ENCODE data around the gene WDR73. TPM values are rescaled to one million over a fixed set of nuclear protein-coding genes. Genes with fewer than 3 reads are reported as not detected.

The WDR73 gene
- total and polyA plus RNA-seq, 4 experiments from 2014 or later, result 13.3 to 42.5 (median 28.9) TPM

DNA sequence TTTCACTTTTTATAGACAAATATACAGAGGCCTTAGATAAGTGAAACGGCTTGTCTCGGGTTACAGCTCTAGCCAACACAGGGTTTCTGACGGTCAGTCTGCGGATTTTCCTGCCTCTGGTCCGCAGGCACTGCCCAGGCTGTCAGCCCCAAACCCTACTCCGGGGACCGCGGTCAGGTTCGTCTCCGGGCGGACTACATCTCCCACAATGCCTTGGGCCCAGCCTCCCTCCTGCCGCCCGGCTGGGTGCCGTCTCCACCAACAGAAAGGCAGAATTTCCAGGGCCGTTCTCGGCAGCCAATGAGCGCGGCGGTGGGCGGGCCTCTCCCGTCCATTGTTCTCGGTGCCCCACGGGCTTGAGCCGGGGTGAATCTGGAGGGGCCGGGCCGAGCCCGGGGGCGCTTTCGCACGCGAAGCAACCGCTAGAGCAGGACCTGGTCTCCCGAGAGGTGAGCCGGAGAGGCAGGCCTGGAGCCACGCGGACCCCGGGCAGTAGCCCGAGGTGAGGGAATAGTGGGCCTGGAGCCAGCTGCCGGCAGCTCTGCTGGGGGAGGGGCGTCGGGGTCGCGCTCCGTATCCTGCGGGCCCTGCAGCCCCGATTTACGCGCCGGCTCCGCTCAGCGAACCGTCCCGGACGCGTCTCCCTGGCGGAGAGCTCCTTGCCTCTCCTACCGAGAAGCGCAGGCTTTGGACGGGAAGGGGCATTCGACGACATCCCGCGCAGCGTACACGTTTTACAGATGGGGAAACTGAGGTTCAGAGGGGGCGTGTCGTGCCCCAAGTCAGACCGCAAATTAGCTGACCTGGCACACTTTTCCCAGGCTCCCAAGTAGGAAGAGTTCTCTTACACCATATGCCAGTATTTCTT lies 53.2 kb downstream of the WDR73 start, which contains the start of gene ZSCAN2:
Gene ZSCAN2, plus strand, starts transcription at position 323 of the 868 bp plus-strand sequence. CDS start 2,919 bp downstream, outside the sequence.
- no peaks in the 10 kb centered on the region for H3K36me3 ChIP-seq (ENCODE audit: insufficient read depth, low read length)
- peak within 1 kb of the TSS; percentile 91 to 99 (median 96) for H3K4me3 Mint-ChIP-seq
- ChIA-PET CTCF (ENCODE audit: partially characterized antibody) (interaction anchor here (1.1 to 1.7 kb wide), 5 partner anchors 13 to 58 kb away, joined by 3 to 12 read pairs (median 4); no protein-coding TSS in a partner anchor), POLR2A (ENCODE audit: partially characterized antibody) (interaction anchor here (0.5 to 4.5 kb wide), 11 partner anchors 19 to 1110 kb away, joined by 3 to 39 read pairs (median 4); partner anchors contain the start of genes PDE8A, SEC11A and WDR73)
- H3K27me3 Mint-ChIP-seq, result no peaks in the 10 kb centered on the region
- no peaks in the 10 kb centered on the region for H3K9me3 Mint-ChIP-seq
- peak; percentile 89 to 94 (median 91) for DNase-seq
- peak within 1 kb of the TSS; percentile 85 to 93 for H3K4me3 ChIP-seq (ENCODE audit: low read length in 2 of 2)
- intact Hi-C loops (cut with micrococcal nuclease), result loop anchor here (1.0 to 2.0 kb wide), 5 partner anchors 30 to 380 kb away; partner anchors contain the start of genes PDE8A, WDR73 and ZNF592
- H3K27ac ChIP-seq (ENCODE audit: low read depth, low read length), result peak within 1 kb of the TSS; percentile 59
- H3K36me3 Mint-ChIP-seq, result peaks cover 13 to 31% of the 10 kb centered on the region in 2 donors
- H3K9me3 ChIP-seq (ENCODE audit: control insufficient read depth in 1 of 2, low read length in 2 of 2), result no peaks in the 10 kb centered on the region
- peaks cover 50% of the 10 kb centered on the region for H3K4me1 ChIP-seq (ENCODE audit: insufficient read depth, low read length)
- peak within 1 kb of the TSS; percentile 83 to 96 (median 92) for H3K27ac Mint-ChIP-seq
- H3K4me1 Mint-ChIP-seq, result peaks cover 45 to 75% (median 62%) of the 10 kb centered on the region in 4 donors
- H3K27me3 ChIP-seq (ENCODE audit: insufficient read depth, low read length), result no peaks in the 10 kb centered on the region

DNA sequence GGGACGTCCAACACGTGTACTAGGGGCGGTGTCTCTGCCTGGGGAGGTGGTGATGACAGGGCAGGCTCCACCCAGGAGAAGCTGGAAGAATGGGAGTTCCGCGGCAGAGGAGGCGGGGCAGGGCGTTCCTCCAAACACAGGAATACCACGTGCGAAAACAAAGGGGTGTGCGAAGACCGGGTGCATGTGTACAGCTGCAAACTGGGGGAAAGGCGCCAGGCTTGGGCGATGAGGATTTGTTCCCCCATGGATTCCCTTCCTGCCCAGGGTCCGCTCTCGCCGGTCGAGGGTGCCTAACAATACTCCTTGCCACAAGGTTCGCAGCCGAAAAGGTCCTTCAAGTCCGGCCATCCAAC lies 53.8 kb downstream of the WDR73 start:
- Mint-ChIP-seq H3K36me3 (peaks cover 9 to 25% of the 10 kb centered on the region in 2 donors), H3K27me3 (no peaks in the 10 kb centered on the region), H3K9me3 (no peaks in the 10 kb centered on the region), H3K27ac (peak overlapping the region; percentile 83 to 96 (median 92)), H3K4me1 (peaks cover 39 to 68% (median 56%) of the 10 kb centered on the region in 4 donors), H3K4me3 (peak overlapping the region; percentile 91 to 99 (median 96))
- H3K27ac ChIP-seq (ENCODE audit: low read depth, low read length), result peak overlapping the region; percentile 59
- intact Hi-C loops (cut with micrococcal nuclease), result loop anchor here (1.0 to 2.0 kb wide), 5 partner anchors 30 to 380 kb away; partner anchors contain the start of genes PDE8A, WDR73 and ZNF592
- no peaks in the 10 kb centered on the region for H3K27me3 ChIP-seq (ENCODE audit: insufficient read depth, low read length)
- peaks cover 44% of the 10 kb centered on the region for H3K4me1 ChIP-seq (ENCODE audit: insufficient read depth, low read length)
- H3K36me3 ChIP-seq (ENCODE audit: insufficient read depth, low read length), result no peaks in the 10 kb centered on the region
- POLR2A ChIA-PET (ENCODE audit: partially characterized antibody), result interaction anchor here (0.9 to 4.5 kb wide), 9 partner anchors 29 to 381 kb away, joined by 3 to 39 read pairs (median 4); partner anchors contain the start of genes PDE8A, SEC11A and WDR73
- peak in 4 of 5 donors; percentile 36 to 78 (median 50) for DNase-seq
- CTCF ChIA-PET (ENCODE audit: partially characterized antibody), result interaction anchor here (1.1 to 1.7 kb wide), 3 partner anchors 31 to 59 kb away, joined by 3 to 12 read pairs (median 8); no protein-coding TSS in a partner anchor
- H3K4me3 ChIP-seq (ENCODE audit: low read length in 2 of 2), result peak overlapping the region; percentile 85 to 93
- no peaks in the 10 kb centered on the region for H3K9me3 ChIP-seq (ENCODE audit: control insufficient read depth in 1 of 2, low read length in 2 of 2)

- H3K4me1 ChIP-seq (ENCODE audit: insufficient read depth, low read length), result peaks cover 40% of the 10 kb centered on the region
- CTCF ChIA-PET (ENCODE audit: partially characterized antibody), result interaction anchor here (1.1 to 3.2 kb wide), 8 partner anchors 26 to 60 kb away, joined by 3 to 16 read pairs (median 9); partner anchors contain the start of gene WDR73
Observed at GRCh38 chr15:84599906-84600305, 54.2 kb downstream of the WDR73 start.

DNA sequence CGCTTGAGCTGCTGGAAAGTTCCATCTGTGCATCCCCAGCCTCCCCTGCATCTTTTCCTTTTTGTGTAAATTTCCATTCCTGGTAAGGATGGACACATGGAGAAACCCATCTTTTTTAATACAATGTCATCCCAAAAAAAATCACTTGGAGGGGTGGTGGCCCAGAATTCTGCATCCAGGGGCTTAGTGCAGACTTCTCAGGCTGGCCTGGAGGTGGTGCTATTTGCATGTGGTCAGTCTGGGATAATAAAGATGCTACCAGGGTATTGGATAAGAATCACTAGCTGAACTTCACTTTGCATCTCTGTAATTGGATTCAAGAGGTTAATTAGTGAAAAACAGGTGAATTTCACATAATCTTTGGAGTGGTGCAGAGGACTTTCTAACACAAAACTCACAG lies 55.1 kb downstream of the WDR73 start:
- CTCF ChIA-PET (ENCODE audit: partially characterized antibody), result interaction anchor here (0.6 to 3.5 kb wide), 20 partner anchors 8 to 280 kb away, joined by 3 to 26 read pairs (median 5); partner anchors contain the start of gene WDR73
- H3K27ac ChIP-seq (ENCODE audit: low read depth, low read length), result peak overlapping the region; percentile 54

More at GRCh38 chr15:84599906-84600305, 54.2 kb downstream of the WDR73 start:
- Mint-ChIP-seq H3K27ac (peak overlapping the region in 5 of 7 donors; percentile 8 to 92 (median 69)), H3K27me3 (no peaks in the 10 kb centered on the region), H3K4me1 (peaks cover 35 to 64% (median 52%) of the 10 kb centered on the region in 4 donors), H3K9me3 (no peaks in the 10 kb centered on the region), H3K36me3 (peaks cover 5 to 21% of the 10 kb centered on the region in 2 donors), H3K4me3 (peak overlapping the region; percentile 34 to 98 (median 93))
- intact Hi-C loops (cut with micrococcal nuclease), result loop anchor here (1.0 to 2.0 kb wide), 5 partner anchors 29 to 381 kb away; partner anchors contain the start of genes PDE8A, WDR73 and ZNF592
- H3K36me3 ChIP-seq (ENCODE audit: insufficient read depth, low read length), result no peaks in the 10 kb centered on the region
- POLR2A ChIA-PET (ENCODE audit: partially characterized antibody), result interaction anchor here (1.0 to 4.5 kb wide), 9 partner anchors 29 to 382 kb away, joined by 3 to 39 read pairs (median 13); partner anchors contain the start of genes PDE8A, SEC11A and WDR73
- no peak overlapping the region for H3K27ac ChIP-seq (ENCODE audit: low read depth, low read length)
- no peak for DNase-seq
- H3K27me3 ChIP-seq (ENCODE audit: insufficient read depth, low read length), result no peaks in the 10 kb centered on the region
- no peak overlapping the region for H3K4me3 ChIP-seq (ENCODE audit: low read length in 2 of 2)
- no peaks in the 10 kb centered on the region for H3K9me3 ChIP-seq (ENCODE audit: control insufficient read depth in 1 of 2, low read length in 2 of 2)

GRCh38 chr15:84598250-84598649 lies 55.8 kb downstream of the WDR73 start:
- POLR2A ChIA-PET (ENCODE audit: partially characterized antibody), result interaction anchor here (0.9 to 4.5 kb wide), 13 partner anchors 20 to 383 kb away, joined by 3 to 36 read pairs (median 4); partner anchors contain the start of genes NMB, PDE8A, SEC11A and WDR73
- intact Hi-C loops (cut with micrococcal nuclease), result no loop called here
- Mint-ChIP-seq H3K36me3 (peaks cover 0 to 13% of the 10 kb centered on the region in 2 donors), H3K27me3 (no peaks in the 10 kb centered on the region), H3K4me3 (peak overlapping the region; percentile 52 to 82 (median 63)), H3K27ac (peak overlapping the region; percentile 32 to 92 (median 88)), H3K4me1 (peaks cover 28 to 54% (median 42%) of the 10 kb centered on the region in 4 donors), H3K9me3 (peaks cover 0 to 3% (median 0%) of the 10 kb centered on the region in 8 donors)
- CTCF ChIA-PET (ENCODE audit: partially characterized antibody), result interaction anchor here (0.6 to 3.5 kb wide), 21 partner anchors 8 to 361 kb away, joined by 3 to 26 read pairs (median 4); partner anchors contain the start of gene WDR73
- Histone ChIP-seq H3K9me3 (ENCODE audit: control insufficient read depth in 1 of 2, low read length in 2 of 2) (no peaks in the 10 kb centered on the region), H3K27ac (ENCODE audit: low read depth, low read length) (peak overlapping the region; percentile 54), H3K4me1 (ENCODE audit: insufficient read depth, low read length) (peaks cover 36% of the 10 kb centered on the region), H3K36me3 (ENCODE audit: insufficient read depth, low read length) (no peaks in the 10 kb centered on the region), H3K27me3 (ENCODE audit: insufficient read depth, low read length) (no peaks in the 10 kb centered on the region), H3K4me3 (ENCODE audit: low read length in 2 of 2) (peak overlapping the region in 1 of 2 donors; percentile 2)
- peak; percentile 57 to 77 (median 64) for DNase-seq

More for the DNA sequence above, 55.1 kb downstream of the WDR73 start:
- H3K27ac Mint-ChIP-seq, result peak overlapping the region; percentile 32 to 92 (median 88)
- peaks cover 30 to 60% (median 47%) of the 10 kb centered on the region in 4 donors for H3K4me1 Mint-ChIP-seq
- H3K9me3 Mint-ChIP-seq, result no peaks in the 10 kb centered on the region
- Histone ChIP-seq H3K36me3 (ENCODE audit: insufficient read depth, low read length) (no peaks in the 10 kb centered on the region), H3K27me3 (ENCODE audit: insufficient read depth, low read length) (no peaks in the 10 kb centered on the region), H3K4me3 (ENCODE audit: low read length in 2 of 2) (no peak overlapping the region), H3K9me3 (ENCODE audit: control insufficient read depth in 1 of 2, low read length in 2 of 2) (no peaks in the 10 kb centered on the region), H3K4me1 (ENCODE audit: insufficient read depth, low read length) (peaks cover 35% of the 10 kb centered on the region)
- H3K4me3 Mint-ChIP-seq, result peak overlapping the region; percentile 52 to 95 (median 63)
- H3K27me3 Mint-ChIP-seq, result no peaks in the 10 kb centered on the region
- peak in 1 of 5 donors; percentile 20 for DNase-seq
- H3K36me3 Mint-ChIP-seq, result peaks cover under 1 to 17% of the 10 kb centered on the region in 2 donors
- POLR2A ChIA-PET (ENCODE audit: partially characterized antibody), result interaction anchor here (0.9 to 4.5 kb wide), 13 partner anchors 19 to 382 kb away, joined by 3 to 36 read pairs (median 4); partner anchors contain the start of genes NMB, PDE8A, SEC11A and WDR73
- intact Hi-C loops (cut with micrococcal nuclease), result no loop called here

DNA sequence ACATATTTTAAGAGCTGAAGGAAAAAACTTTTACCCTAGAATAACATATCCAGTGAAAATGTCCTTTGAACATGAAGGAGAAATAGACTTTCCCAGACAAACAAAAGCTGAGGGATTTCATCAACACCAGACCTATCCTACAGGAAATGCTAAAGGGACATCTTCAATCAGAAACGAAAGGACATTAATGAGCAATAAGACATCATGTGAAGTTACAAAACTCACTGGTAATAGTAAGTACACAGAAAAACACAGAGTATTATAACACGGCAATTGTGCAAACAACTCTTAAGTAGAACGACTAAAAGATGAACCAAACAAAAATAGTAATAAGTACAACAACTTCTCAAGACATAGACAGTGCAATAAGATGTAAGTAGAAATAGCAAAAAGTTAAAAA lies 56.8 kb downstream of the WDR73 start:
- H3K4me3 ChIP-seq (ENCODE audit: low read length in 2 of 2), result no peak overlapping the region
- Mint-ChIP-seq H3K27me3 (no peaks in the 10 kb centered on the region), H3K9me3 (peaks cover 0 to 3% (median 0%) of the 10 kb centered on the region in 8 donors), H3K4me1 (peaks cover 24 to 49% (median 37%) of the 10 kb centered on the region in 4 donors), H3K36me3 (peaks cover 0 to 13% of the 10 kb centered on the region in 2 donors), H3K4me3 (peak overlapping the region in 2 of 8 donors; percentile 1 to 31), H3K27ac (peak overlapping the region in 4 of 7 donors; percentile 30 to 92 (median 43))
- peaks cover 0 to 2% of the 10 kb centered on the region in 2 donors for H3K9me3 ChIP-seq (ENCODE audit: control insufficient read depth in 1 of 2, low read length in 2 of 2)
- no peak overlapping the region for H3K27ac ChIP-seq (ENCODE audit: low read depth, low read length)
- ChIA-PET POLR2A (ENCODE audit: partially characterized antibody) (interaction anchor here (0.8 to 1.9 kb wide), 2 partner anchors 37 to 57 kb away, joined by 4 to 8 read pairs; partner anchors contain the start of gene WDR73), CTCF (ENCODE audit: partially characterized antibody) (interaction anchor here (1.0 to 3.5 kb wide), 8 partner anchors 8 to 331 kb away, joined by 3 to 26 read pairs (median 10); no protein-coding TSS in a partner anchor)
- H3K36me3 ChIP-seq (ENCODE audit: insufficient read depth, low read length), result no peaks in the 10 kb centered on the region
- no peak for DNase-seq
- peaks cover 36% of the 10 kb centered on the region for H3K4me1 ChIP-seq (ENCODE audit: insufficient read depth, low read length)
- H3K27me3 ChIP-seq (ENCODE audit: insufficient read depth, low read length), result no peaks in the 10 kb centered on the region
- intact Hi-C loops (cut with micrococcal nuclease), result no loop called here
